GM23248 (cell line): Measurements from ENCODE around the gene C2orf81.

Source experiments
- EZH2 ChIP-seq: fragments of 200-600 bp; sonication (generic); IDR thresholded peaks from 2 replicates; pipeline ENCODE4 v1.6.1; 2018; ENCODE audit warnings: antibody characterized with exemption, mild to moderate bottlenecking; ENCODE audit not compliant: insufficient read depth, poor library complexity, severe bottlenecking
- EZH2phosphoT487 ChIP-seq: fragments of 200-600 bp; sonication (generic); IDR thresholded peaks from 2 replicates; pipeline ENCODE4 v1.6.1; 2018; ENCODE audit warnings: antibody characterized with exemption, moderate library complexity, mild to moderate bottlenecking, low read depth; ENCODE audit not compliant: insufficient read depth

GRCh38 chr2:74419345-74419744 is 2.1 kb downstream of the C2orf81 start:
- TF ChIP-seq EZH2phosphoT487 (no peak), EZH2 (no peak)
